Common myeloid progenitor, CD34-positive (primary cell): ENCODE data around the gene PLEKHJ1.

Source experiments
- CTCF ChIA-PET: fragments of 350-600 bp; sonication (Branson Sonifier 250); formaldehyde crosslinking; loops from one replicate; lab custom pipeline; 2021; ENCODE audit warnings: antibody characterized with exemption; lab: Charles Lee
- POLR2A ChIA-PET: fragments of 350-600 bp; sonication (Branson Sonifier 250); formaldehyde crosslinking; loops from one replicate; lab custom pipeline; 2021; ENCODE audit warnings: antibody characterized with exemption; lab: Charles Lee
- DNase-seq, 3 donors: peaks; one replicate each; pipeline versions ENCODE4 v3.0.0 to v3.0.0-alpha.2; 2013
- H3K27ac ChIP-seq, 2 experiments: 1 replicate in 1 of 2; 2 replicates in 1 of 2; pipeline ENCODE4 v1.7.0; 2013; ENCODE audit warnings: inconsistent platforms in 2 of 2, low read length in 2 of 2, mild to moderate bottlenecking in 2 of 2, low read depth in 1 of 2, moderate library complexity in 1 of 2; ENCODE audit not compliant: severe bottlenecking in 2 of 2, insufficient read depth in 1 of 2, poor library complexity in 1 of 2
- H3K27me3 ChIP-seq, 5 experiments: replicated peaks in 2 of 5; 1 replicate in 3 of 5; 2 replicates in 2 of 5; pipeline versions ENCODE4 v1.6.1 to v1.7.0; 2013; ENCODE audit warnings: low read length in 4 of 5, mild to moderate bottlenecking in 2 of 5, moderate library complexity in 2 of 5, inconsistent platforms in 1 of 5; ENCODE audit not compliant: insufficient read depth in 5 of 5, control insufficient read depth in 4 of 5
- H3K36me3 ChIP-seq, 4 experiments: 1 replicate in 2 of 4; 2 replicates in 2 of 4; pipeline versions ENCODE4 v1.6.1 to v1.7.0; 2013; ENCODE audit warnings: low read length in 3 of 4, control low read depth in 1 of 4, mild to moderate bottlenecking in 1 of 4; ENCODE audit not compliant: control insufficient read depth in 4 of 4, insufficient read depth in 4 of 4
- H3K4me1 ChIP-seq, 4 experiments: 1 replicate in 3 of 4; 2 replicates in 1 of 4; pipeline versions ENCODE4 v1.6.1 to v1.7.1; 2013; ENCODE audit warnings: low read length in 3 of 4, mild to moderate bottlenecking in 3 of 4, control low read depth in 1 of 4, inconsistent platforms in 1 of 4, moderate library complexity in 1 of 4; ENCODE audit not compliant: control insufficient read depth in 4 of 4, insufficient read depth in 4 of 4; ENCODE audit errors: control extremely low read depth in 1 of 4
- H3K4me3 ChIP-seq, 7 experiments: 1 replicate in 4 of 7; 2 replicates in 3 of 7; pipeline versions ENCODE4 v1.5.1 to v1.7.0; 2013; ENCODE audit warnings: mild to moderate bottlenecking in 7 of 7, low read length in 6 of 7, moderate library complexity in 6 of 7, inconsistent platforms in 2 of 7, low read depth in 2 of 7, control low read depth in 1 of 7; ENCODE audit not compliant: insufficient read depth in 4 of 7, control insufficient read depth in 1 of 7; ENCODE audit errors: extremely low read depth in 1 of 7
- H3K9me3 ChIP-seq, 5 experiments: 1 replicate in 4 of 5; 2 replicates in 1 of 5; pipeline versions ENCODE4 v1.6.1 to v1.7.1; 2013; ENCODE audit warnings: low read length in 4 of 5, mild to moderate bottlenecking in 2 of 5, inconsistent platforms in 1 of 5, low read depth in 1 of 5, moderate library complexity in 1 of 5; ENCODE audit not compliant: control insufficient read depth in 4 of 5, insufficient read depth in 2 of 5; ENCODE audit errors: control extremely low read depth in 1 of 5
- WGBS: methylation state at CpG from one replicate; pipeline ENCODE4 v1.1.5; 2013; ENCODE audit not compliant: insufficient coverage; 5-methylcytosine and 5-hydroxymethylcytosine counted together

PLEKHJ1 gene

DNA sequence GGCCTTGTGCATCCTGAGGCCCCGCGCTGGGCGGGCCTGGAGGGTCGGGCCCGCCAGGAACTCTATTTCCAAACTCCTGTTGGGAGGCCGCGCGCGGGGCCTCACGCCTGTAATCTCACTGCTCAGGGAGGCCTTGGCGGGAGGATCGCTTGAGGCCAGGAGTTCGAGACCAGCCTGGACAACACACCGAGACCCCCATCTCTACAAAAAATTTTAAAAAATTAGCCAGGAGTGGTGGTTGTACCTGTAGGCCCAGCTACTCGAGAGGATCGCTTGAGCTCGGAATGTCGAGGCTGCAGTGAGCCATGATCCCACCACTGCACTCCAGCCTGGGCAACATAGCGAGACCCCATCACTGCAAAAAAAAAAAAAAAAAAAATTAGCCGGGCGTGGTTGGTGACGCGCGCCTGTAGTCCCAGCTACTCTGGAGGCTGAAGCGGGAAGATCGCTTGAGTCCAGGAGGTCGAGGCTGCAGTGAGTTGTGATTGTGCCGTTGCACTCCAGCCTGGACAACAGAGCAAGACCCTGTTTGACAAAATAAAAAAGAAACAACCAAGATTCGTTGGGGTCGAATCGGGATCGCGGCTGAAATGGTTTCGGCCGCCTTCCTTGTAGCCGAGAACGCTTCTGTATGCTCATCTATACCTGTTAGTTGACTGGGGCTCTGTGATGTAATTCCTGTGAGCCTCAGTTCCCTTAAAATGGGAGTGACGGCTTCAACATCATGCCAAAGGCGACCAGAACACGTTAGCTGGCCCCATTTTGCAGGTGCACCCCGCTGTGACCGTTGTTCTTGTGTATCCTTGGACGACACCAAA lies 1.1 kb upstream of the PLEKHJ1 start:
- H3K27ac ChIP-seq = peak overlapping the region; percentile 85 to 94
- H3K9me3 ChIP-seq = no peaks in the 10 kb centered on the region
- peaks cover 0 to 71% (median 68%) of the 10 kb centered on the region in 4 experiments for H3K4me1 ChIP-seq
- DNase-seq = no peak
- peak overlapping the region; percentile 50 to 86 (median 79) for H3K4me3 ChIP-seq
- H3K36me3 ChIP-seq = peaks cover 3 to 44% (median 17%) of the 10 kb centered on the region in 4 experiments
- whole genome bisulfite sequencing = 57% methylated on average over 37 of the region's 43 CpGs
- CTCF ChIA-PET = interaction anchor here (1.0 to 8.1 kb wide), 6 partner anchors 10 to 79 kb away, joined by 3 to 52 read pairs (median 12); partner anchors contain the start of gene AMH
- POLR2A ChIA-PET = interaction anchor here (0.6 to 1.0 kb wide), 4 partner anchors 12 to 101 kb away, joined by 3 to 7 read pairs (median 5); partner anchors contain the start of gene AMH
- H3K27me3 ChIP-seq = no peaks in the 10 kb centered on the region

DNA sequence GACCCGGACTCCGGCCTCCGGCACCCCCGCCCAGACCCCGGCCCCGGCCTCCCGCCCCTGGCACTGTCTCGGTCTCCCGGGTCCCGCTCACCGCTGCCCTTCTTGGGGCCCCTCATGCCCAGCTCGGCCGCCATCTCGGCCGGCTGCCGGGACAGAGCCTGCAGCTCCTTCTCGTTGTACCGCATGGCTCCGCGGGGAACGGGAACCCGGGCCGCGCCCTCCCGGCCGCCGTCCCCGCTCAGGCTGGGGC lies 140 bp downstream of the PLEKHJ1 start:
- H3K27ac ChIP-seq = peak overlapping the region; percentile 85 to 94
- peaks cover 3 to 43% (median 24%) of the 10 kb centered on the region in 4 experiments for H3K36me3 ChIP-seq
- CTCF ChIA-PET = interaction anchor here (0.8 to 1.4 kb wide), 5 partner anchors 35 to 79 kb away, joined by 3 to 4 read pairs (median 4); no protein-coding TSS in a partner anchor
- peak overlapping the region; percentile 59 to 86 (median 79) for H3K4me3 ChIP-seq
- 0% methylated on average over 21 of the region's 28 CpGs for WGBS
- no peaks in the 10 kb centered on the region for H3K9me3 ChIP-seq
- POLR2A ChIA-PET = interaction anchor here (0.6 to 1.4 kb wide), 4 partner anchors 27 to 192 kb away, joined by 3 to 6 read pairs (median 4); no protein-coding TSS in a partner anchor
- H3K4me1 ChIP-seq = peaks cover 0 to 60% (median 57%) of the 10 kb centered on the region in 4 experiments
- no peaks in the 10 kb centered on the region for H3K27me3 ChIP-seq
- no peak for DNase-seq

DNA sequence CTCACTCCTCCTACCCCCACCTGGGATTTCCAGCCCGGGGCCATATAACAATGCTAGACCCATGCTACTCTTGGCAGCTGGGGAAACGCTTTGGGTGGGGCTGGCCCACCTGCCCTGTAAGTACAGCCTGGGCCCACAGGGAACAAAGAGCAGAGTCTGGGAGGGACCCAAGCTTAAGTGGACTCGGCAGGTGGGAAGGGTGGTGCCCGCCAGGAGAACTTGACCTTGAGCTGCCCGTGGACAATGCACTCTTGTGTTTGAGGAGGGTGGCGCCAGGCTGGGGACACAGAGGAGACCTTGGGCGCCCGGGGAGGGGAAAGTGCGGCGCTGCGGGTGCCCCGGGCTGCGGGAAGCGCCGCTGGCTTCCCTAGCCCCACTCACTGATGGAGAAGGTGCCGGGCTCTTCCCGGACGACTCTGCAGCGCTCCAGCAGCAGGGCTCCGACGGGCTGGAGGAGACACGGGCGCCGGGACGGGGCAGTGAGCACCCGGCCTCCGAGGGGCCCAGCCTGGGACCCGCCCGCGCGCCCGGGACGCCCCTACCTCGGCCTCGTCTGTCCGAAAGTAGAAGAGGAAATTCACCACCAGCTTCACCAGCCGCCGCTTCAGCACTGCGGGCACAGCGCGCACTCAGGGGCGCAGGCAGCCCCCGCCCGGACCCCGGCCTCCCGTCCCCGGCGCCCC lies 607 bp downstream of the PLEKHJ1 start:
- Histone ChIP-seq H3K4me1 (peaks cover 0 to 55% (median 53%) of the 10 kb centered on the region in 4 experiments), H3K9me3 (no peaks in the 10 kb centered on the region), H3K27ac (peak overlapping the region in 1 of 2 experiments; percentile 94), H3K4me3 (peak overlapping the region; percentile 59 to 86 (median 79)), H3K27me3 (no peaks in the 10 kb centered on the region), H3K36me3 (peaks cover 3 to 43% (median 28%) of the 10 kb centered on the region in 4 experiments)
- ChIA-PET POLR2A (interaction anchor here (0.6 to 1.4 kb wide), 4 partner anchors 28 to 193 kb away, joined by 3 to 6 read pairs (median 4); no protein-coding TSS in a partner anchor), CTCF (interaction anchor here (0.8 to 1.4 kb wide), 5 partner anchors 36 to 80 kb away, joined by 3 to 4 read pairs (median 4); no protein-coding TSS in a partner anchor)
- DNase-seq = peak in 1 of 3 donors; percentile 26
- under 1% methylated on average over 44 of the region's 48 CpGs for WGBS

DNA sequence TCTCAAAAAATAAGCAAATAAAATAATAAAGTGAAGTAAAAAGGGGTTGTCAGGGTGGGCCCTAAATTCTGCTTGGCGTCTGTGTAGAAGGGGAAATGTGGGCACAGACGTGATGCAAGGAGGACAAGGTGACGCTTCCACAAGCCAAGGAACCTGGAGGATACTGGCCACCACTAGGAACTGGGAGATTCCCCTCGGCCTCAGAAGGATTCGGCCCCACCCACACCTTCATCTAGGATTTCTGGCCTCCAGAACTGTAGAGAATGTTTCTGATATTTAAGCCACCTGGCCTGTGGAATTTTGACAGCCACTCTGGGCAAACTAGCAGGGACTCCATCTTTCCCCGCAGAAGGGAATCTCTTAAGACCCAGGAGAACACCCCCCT lies 1.1 kb downstream of the PLEKHJ1 start:
- no peaks in the 10 kb centered on the region for H3K27me3 ChIP-seq
- H3K27ac ChIP-seq = peak overlapping the region in 1 of 2 experiments; percentile 94
- POLR2A ChIA-PET = interaction anchor here (1.4 kb wide), 1 partner anchor 34 kb away, joined by 6 read pairs; no protein-coding TSS in a partner anchor
- H3K9me3 ChIP-seq = no peaks in the 10 kb centered on the region
- CTCF ChIA-PET = interaction anchor here (1.2 to 1.4 kb wide), 2 partner anchors 66 to 80 kb away, joined by 4 read pairs; no protein-coding TSS in a partner anchor
- H3K36me3 ChIP-seq = peaks cover 3 to 47% (median 33%) of the 10 kb centered on the region in 4 experiments
- DNase-seq = no peak
- peaks cover 0 to 50% (median 47%) of the 10 kb centered on the region in 4 experiments for H3K4me1 ChIP-seq
- H3K4me3 ChIP-seq = peak overlapping the region; percentile 59 to 86 (median 79)
- 88% methylated on average over 6 of the region's 6 CpGs for WGBS

DNA sequence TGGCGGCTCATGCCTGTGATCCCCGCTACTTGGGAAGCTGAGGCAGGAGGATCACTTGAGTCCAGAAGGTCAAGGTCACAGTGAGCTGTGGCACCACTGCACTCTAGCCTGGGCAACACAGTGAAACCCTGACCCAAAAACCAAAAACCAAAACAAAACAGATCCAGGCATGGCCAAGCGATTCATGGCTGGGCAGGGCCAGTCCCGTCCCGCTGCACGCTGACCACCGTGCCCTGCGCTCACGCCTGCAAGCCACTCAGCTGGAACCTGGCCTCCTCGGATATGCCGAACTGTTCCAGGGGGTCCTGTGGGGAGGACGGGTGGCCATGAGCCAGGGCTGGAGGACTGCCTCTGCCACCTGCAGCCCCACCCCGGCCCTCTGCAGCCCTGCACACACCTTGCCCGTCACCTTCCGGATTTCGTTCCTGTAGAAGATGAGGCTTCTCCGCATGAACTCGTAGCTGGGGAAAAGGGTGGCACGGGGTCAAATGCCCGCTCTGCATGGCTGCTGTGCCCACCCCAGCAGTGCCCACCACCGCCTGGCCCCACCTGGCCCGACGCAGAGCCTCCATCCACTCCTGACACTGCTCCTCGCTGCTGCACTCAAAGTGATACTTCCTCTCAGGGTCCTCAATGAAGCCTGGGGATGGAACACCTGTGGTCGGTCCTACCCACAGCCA lies 2.4 kb downstream of the PLEKHJ1 start:
- H3K4me1 ChIP-seq = peaks cover 0 to 37% (median 35%) of the 10 kb centered on the region in 4 experiments
- ChIA-PET POLR2A (no interaction called here), CTCF (interaction anchor here (0.6 to 1.9 kb wide), 2 partner anchors 9 to 220 kb away, joined by 3 to 6 read pairs; no protein-coding TSS in a partner anchor)
- 97% methylated on average over 22 of the region's 25 CpGs for WGBS
- no peak overlapping the region for H3K4me3 ChIP-seq
- H3K27me3 ChIP-seq = no peaks in the 10 kb centered on the region
- H3K9me3 ChIP-seq = no peaks in the 10 kb centered on the region
- H3K36me3 ChIP-seq = peaks cover 3 to 58% (median 46%) of the 10 kb centered on the region in 4 experiments
- DNase-seq = no peak
- no peak overlapping the region for H3K27ac ChIP-seq

DNA sequence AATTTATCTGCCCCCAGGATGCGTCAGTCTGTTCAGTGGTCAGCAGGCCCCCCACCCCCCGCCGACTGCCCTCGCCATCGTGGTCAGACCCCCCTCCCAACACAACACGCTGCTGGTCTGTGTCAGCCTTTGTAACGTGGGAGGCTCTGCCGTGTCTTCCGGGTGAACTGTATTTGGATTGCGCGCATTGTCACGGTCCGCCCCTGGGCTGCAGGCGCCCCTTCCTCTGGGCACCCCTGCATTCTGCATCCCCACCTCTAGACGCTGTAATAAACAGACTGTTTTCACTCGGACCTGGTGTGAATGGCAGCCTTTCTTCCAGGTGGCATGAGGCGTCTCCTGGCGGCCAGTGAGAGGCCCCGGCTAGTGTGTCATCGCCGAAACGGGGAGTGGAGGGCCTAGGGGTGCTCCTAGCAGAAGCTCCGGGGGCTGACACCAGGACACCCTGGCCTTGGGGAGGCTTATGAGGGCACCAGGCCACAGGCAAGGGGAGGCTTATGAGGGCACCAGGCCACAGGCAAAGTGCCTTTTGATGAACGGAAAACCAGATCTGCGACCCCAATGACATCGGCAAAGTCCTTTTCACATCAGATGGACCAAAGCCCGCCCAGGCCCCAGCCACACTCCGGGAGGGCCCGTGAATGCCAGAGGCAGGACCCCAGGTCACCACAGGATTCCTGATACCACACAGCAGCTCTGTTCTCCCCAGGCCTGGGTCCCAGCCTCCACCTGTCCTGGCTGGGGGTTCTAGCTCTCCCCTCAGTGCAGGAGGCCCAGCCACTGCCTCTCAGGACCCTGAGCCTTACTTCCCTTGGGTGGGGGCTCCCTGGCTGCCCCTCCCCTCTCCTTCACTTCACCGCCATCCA lies 3.6 kb downstream of the PLEKHJ1 start:
- 96% methylated on average over 20 of the region's 30 CpGs for WGBS
- ChIA-PET POLR2A (no interaction called here), CTCF (interaction anchor here (1.9 kb wide), 1 partner anchor 8 kb away, joined by 6 read pairs; no protein-coding TSS in a partner anchor)
- no peaks in the 10 kb centered on the region for H3K9me3 ChIP-seq
- peaks cover 0 to 25% (median 23%) of the 10 kb centered on the region in 4 experiments for H3K4me1 ChIP-seq
- no peak for DNase-seq
- no peak overlapping the region for H3K4me3 ChIP-seq
- no peak overlapping the region for H3K27ac ChIP-seq
- H3K27me3 ChIP-seq = no peaks in the 10 kb centered on the region
- peaks cover 3 to 63% (median 52%) of the 10 kb centered on the region in 4 experiments for H3K36me3 ChIP-seq
